Choroid plexus epithelial cell (primary cell): ENCODE results near the gene KRT38.
"Not testable (repeated sequence)": the region's sequence is repeated elsewhere in the genome, so short reads cannot be mapped to it uniquely, and the experiment has no call there.

Source experiments
- DNase-seq: peaks from one replicate; pipeline ENCODE4 v3.0.0-alpha.2; 2010; ENCODE audit warnings: low read depth
- H3K4me3 ChIP-seq: 2 replicates; pipeline ENCODE4 v1.5.1; 2011; ENCODE audit warnings: low read depth, mild to moderate bottlenecking, control low read depth, low read length, moderate library complexity
- TF ChIP-seq, protein P1 (sequence below): conservative IDR thresholded peaks from 2 replicates; pipeline ENCODE4 v1.5.1; 2011; ENCODE audit warnings: low read depth, mild to moderate bottlenecking, control low read depth, inconsistent platforms, low read length, moderate library complexity

KRT38 gene

DNA sequence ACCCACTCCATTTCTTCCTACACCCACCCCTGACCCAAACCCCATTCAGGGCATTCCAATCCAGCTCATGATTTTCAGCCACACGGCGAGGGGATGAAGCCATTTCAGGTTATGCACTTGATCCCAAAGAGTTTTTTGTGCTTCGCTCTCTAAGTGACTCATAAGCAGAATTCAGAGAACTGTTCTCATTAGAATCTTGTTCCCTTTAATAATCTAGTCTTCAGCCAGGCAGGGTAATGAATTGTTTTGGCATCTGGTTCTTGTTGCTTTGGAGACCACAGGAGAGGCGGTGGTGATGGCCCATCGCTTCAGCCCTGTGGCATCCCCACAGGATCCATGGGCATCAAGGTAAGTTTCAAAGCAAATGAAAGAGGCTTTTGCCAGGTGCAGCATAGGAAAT lies 38.6 kb downstream of the KRT38 start:
- DNase-seq: peak; percentile 12

DNA sequence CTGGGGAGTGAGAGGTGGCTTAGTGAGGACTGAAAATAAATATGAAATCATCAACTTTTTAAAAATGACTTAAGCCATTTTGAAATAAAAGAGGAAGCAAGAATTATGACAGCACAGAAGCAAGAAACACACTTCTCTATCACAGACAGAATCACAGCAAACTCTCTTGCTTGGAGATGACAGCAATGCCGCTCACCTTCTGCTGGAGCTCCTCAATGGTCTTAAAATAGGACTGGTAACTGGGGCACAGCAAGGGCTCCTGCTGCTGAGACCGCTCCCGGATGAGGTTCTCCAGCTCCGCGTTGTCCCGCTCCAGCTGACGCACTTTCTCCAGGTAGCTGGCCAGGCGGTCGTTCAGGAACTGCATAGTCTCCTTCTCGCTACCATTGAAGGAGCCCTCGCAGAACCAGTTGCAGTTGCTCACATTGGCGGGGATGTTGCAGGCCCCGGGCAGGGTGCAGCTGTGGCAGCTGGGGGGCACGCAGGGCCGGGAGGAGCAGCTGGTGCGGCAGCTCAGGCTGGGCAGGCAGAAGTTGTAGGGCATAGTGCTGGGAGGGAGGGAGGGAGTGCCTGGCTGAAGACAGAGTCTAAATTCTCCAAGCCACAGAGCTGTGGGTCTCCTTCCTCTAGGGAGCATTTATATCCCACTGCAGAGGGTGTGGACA lies 43.7 kb downstream of the KRT38 start, which contains the start of gene KRT31:
Gene KRT31 (minus strand): TSS at position 613 of the 665 bp plus-strand sequence. CDS start 69 bp downstream, at position 544.
- no peak for DNase-seq
- no peak within 1 kb of the TSS for H3K4me3 ChIP-seq
- TF ChIP-seq, protein P1, sequence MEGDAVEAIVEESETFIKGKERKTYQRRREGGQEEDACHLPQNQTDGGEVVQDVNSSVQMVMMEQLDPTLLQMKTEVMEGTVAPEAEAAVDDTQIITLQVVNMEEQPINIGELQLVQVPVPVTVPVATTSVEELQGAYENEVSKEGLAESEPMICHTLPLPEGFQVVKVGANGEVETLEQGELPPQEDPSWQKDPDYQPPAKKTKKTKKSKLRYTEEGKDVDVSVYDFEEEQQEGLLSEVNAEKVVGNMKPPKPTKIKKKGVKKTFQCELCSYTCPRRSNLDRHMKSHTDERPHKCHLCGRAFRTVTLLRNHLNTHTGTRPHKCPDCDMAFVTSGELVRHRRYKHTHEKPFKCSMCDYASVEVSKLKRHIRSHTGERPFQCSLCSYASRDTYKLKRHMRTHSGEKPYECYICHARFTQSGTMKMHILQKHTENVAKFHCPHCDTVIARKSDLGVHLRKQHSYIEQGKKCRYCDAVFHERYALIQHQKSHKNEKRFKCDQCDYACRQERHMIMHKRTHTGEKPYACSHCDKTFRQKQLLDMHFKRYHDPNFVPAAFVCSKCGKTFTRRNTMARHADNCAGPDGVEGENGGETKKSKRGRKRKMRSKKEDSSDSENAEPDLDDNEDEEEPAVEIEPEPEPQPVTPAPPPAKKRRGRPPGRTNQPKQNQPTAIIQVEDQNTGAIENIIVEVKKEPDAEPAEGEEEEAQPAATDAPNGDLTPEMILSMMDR: no peak

More for the DNA sequence above, 38.6 kb downstream of the KRT38 start:
- TF ChIP-seq, protein P1: no peak
- no peak overlapping the region for H3K4me3 ChIP-seq

- no peak for DNase-seq
- no peak overlapping the region for H3K4me3 ChIP-seq
- TF ChIP-seq, protein P1: no peak
Measured at GRCh38 chr17:41396340-41396739, 44.4 kb downstream of the KRT38 start.

GRCh38 chr17:41395611-41396010 lies 45.2 kb downstream of the KRT38 start:
- no peak overlapping the region for H3K4me3 ChIP-seq
- DNase-seq: no peak
- TF ChIP-seq, protein P1: no peak

GRCh38 chr17:41395044-41395443 lies 45.7 kb downstream of the KRT38 start:
- DNase-seq, H3K4me3 ChIP-seq: not testable (repeated sequence)

DNA sequence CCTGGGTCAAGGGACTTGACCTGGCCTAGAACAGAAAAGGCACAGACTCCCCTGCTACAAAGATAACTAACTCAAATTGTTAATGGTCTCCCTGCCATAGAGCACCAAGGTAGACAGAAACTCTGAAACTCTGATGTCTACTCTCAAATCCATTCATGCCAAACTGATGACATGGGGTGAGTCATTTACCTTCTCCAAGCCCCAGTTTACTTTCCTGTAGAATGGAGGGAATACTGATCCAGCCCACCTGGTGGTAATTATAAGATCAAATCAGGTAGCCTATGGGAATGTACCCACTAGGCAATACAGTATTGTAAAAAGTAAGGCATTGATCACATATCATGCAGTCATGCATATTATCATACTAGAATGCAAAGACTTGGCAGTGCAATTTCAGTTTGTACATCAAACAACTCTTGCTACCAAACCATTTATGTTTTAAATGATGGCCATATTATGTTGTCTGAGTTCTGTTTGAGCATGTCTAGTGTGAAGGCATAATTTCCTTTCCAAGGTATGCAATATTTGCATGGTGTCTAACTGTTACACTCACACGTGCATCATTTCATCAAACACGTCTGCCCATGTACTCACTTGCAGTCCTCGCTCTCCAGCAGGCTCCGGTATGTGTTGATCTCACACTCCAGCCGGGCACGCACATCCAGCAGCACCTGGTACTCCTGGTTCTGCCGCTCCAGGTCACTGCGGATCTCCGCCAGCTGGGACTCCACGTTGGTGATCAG lies 46.4 kb downstream of the KRT38 start:
- TF ChIP-seq, protein P1: no peak
- DNase-seq: no peak
- no peak overlapping the region for H3K4me3 ChIP-seq

DNA sequence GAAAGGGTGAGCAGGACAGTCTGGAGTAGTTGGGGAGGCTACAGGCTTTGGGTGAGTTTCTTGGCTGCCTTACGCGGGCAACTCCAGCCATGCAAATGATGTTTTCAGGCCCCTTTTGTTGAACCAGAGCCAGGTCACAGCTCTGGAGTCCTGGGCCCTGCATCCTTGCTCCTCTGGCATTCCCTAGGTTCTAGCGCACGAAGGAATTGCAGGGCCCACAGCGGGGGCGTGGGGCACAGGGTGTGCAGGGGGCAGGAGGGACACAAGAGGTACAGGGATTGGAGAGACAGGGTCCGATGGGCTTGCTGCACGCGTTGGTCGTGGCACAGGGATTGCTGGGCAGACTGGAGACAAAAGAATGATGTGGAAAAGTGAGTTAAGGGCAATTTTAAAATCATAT lies 47.0 kb downstream of the KRT38 start:
- TF ChIP-seq, protein P1: no peak

More for the DNA sequence above, 47.0 kb downstream of the KRT38 start:
- DNase-seq: no peak
- H3K4me3 ChIP-seq: no peak overlapping the region
